ENCODE results near the gene C20orf141. TPM values are rescaled to one million over a fixed set of nuclear protein-coding genes. Genes with fewer than 3 reads are reported as not detected.
"Not testable (repeated sequence)": the region's sequence is repeated elsewhere in the genome, so short reads cannot be mapped to it uniquely, and the experiment has no call there.

The C20orf141 gene
- total RNA-seq, 6 experiments from 2014 or later, result not detected

DNA sequence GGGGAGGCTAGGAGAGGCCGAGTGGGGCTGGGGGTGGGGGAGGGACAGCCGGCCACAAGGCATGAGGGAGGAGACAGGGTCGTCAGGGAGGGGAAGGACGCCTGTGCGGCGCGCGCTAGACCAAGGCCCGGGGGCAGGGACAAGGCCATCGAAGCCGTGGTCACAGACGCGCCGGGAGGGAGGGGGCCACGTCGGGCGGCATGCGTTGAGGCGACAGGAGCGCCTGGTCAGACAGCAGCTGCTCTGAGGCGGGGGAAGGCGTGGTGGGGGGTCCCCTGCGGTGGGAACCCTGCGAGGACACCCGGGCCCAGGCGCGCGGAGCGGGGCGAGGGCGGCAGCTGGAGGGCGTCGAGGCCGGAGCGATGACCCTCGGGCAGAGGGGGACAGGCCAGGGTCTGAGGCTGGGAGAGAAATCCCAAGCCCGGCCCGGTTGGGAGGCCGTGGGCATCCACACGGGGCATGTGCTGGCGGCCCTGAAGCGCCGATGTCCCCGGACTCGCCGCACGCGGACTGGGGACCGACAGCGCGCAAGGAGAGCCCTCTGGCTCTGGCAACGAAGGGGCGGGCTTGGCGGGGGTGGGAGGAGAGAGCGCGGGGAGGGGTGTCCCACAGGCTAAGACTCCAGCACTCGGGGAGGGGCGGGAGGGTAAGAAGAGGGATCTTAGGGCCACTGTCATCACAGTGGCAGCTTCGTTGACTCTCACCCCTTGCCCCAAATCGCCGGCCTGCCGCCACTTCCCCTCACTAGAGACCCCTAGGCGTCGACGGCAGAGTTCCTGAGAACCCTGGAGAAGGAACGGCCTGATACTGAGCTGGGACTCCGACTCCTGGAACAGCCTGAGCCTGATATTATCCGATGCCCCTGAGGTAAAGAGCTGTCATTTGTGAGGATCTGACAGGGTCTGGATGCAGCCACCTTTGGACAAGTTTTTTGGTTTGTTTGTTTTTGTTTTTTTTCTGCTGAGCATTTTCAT lies 6.4 kb downstream of the C20orf141 start:
- H3K27me3 Mint-ChIP-seq (ENCODE audit: insufficient read depth), result peaks cover 3% of the 10 kb centered on the region
- H3K4me3 Mint-ChIP-seq, result no peak overlapping the region
- no peak overlapping the region for H3K27ac Mint-ChIP-seq
- no peak for DNase-seq
- TF ChIP-seq, protein P1, sequence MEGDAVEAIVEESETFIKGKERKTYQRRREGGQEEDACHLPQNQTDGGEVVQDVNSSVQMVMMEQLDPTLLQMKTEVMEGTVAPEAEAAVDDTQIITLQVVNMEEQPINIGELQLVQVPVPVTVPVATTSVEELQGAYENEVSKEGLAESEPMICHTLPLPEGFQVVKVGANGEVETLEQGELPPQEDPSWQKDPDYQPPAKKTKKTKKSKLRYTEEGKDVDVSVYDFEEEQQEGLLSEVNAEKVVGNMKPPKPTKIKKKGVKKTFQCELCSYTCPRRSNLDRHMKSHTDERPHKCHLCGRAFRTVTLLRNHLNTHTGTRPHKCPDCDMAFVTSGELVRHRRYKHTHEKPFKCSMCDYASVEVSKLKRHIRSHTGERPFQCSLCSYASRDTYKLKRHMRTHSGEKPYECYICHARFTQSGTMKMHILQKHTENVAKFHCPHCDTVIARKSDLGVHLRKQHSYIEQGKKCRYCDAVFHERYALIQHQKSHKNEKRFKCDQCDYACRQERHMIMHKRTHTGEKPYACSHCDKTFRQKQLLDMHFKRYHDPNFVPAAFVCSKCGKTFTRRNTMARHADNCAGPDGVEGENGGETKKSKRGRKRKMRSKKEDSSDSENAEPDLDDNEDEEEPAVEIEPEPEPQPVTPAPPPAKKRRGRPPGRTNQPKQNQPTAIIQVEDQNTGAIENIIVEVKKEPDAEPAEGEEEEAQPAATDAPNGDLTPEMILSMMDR (IDR thresholded peaks at IDR 0.05), result no peak
- H3K36me3 Mint-ChIP-seq (ENCODE audit: low read depth), result no peaks in the 10 kb centered on the region
- no peaks in the 10 kb centered on the region for H3K9me3 Mint-ChIP-seq
- H3K4me1 Mint-ChIP-seq (ENCODE audit: low read depth), result peaks cover 24% of the 10 kb centered on the region

DNA sequence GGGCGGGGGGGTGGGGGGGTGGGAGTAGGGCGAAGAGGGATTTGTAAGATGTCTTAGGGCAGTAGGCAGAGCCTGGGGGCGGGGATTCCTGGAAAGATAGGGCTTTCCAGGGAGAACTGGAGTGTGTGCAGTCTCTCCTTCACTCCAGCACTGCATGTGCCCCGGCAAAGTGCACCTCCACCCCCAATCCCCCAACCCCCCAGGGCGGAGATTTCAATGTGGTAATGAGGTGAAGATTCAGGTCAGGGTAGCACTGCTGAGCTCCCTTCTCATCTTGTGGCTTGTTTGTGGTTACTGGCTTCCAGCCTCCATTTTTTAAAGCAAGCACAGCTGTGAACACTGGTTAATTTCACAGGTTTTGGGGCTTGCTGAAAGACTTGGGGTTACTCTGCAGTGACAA lies 7.3 kb downstream of the C20orf141 start:
- Mint-ChIP-seq H3K9me3 (no peaks in the 10 kb centered on the region), H3K4me1 (ENCODE audit: low read depth) (peaks cover 18% of the 10 kb centered on the region), H3K27ac (no peak overlapping the region), H3K4me3 (no peak overlapping the region), H3K36me3 (ENCODE audit: low read depth) (no peaks in the 10 kb centered on the region), H3K27me3 (ENCODE audit: insufficient read depth) (peaks cover 3% of the 10 kb centered on the region)
- TF ChIP-seq, protein P1 (IDR thresholded peaks at IDR 0.05), result no peak
- no peak for DNase-seq

GRCh38 chr20:2825761-2826160 lies 11.0 kb downstream of the C20orf141 start:
- TF ChIP-seq, protein P1 (IDR thresholded peaks at IDR 0.05), result no peak
- no peak for DNase-seq
- Mint-ChIP-seq H3K4me3 (no peak overlapping the region), H3K36me3 (ENCODE audit: low read depth) (no peaks in the 10 kb centered on the region), H3K9me3 (no peaks in the 10 kb centered on the region), H3K27me3 (ENCODE audit: insufficient read depth) (peaks cover 4% of the 10 kb centered on the region), H3K4me1 (ENCODE audit: low read depth) (peaks cover 7% of the 10 kb centered on the region), H3K27ac (no peak overlapping the region)

GRCh38 chr20:2826655-2827054 lies 11.9 kb downstream of the C20orf141 start:
- H3K4me1 Mint-ChIP-seq (ENCODE audit: low read depth), result peaks cover 9% of the 10 kb centered on the region
- DNase-seq, result no peak
- H3K27me3 Mint-ChIP-seq (ENCODE audit: insufficient read depth), result peaks cover 4% of the 10 kb centered on the region
- TF ChIP-seq, protein P1 (IDR thresholded peaks at IDR 0.05), result no peak
- H3K27ac Mint-ChIP-seq, result no peak overlapping the region
- H3K36me3 Mint-ChIP-seq (ENCODE audit: low read depth), result no peaks in the 10 kb centered on the region
- no peak overlapping the region for H3K4me3 Mint-ChIP-seq
- no peaks in the 10 kb centered on the region for H3K9me3 Mint-ChIP-seq

GRCh38 chr20:2829376-2829775 lies 14.6 kb downstream of the C20orf141 start:
- TF ChIP-seq, protein P1 (IDR thresholded peaks at IDR 0.05), result no peak
- no peak for DNase-seq
- Mint-ChIP-seq H3K36me3 (ENCODE audit: low read depth) (no peaks in the 10 kb centered on the region), H3K27ac (no peak overlapping the region), H3K4me3 (no peak overlapping the region), H3K9me3 (no peaks in the 10 kb centered on the region), H3K27me3 (ENCODE audit: insufficient read depth) (peaks cover 4% of the 10 kb centered on the region), H3K4me1 (ENCODE audit: low read depth) (peaks cover 20% of the 10 kb centered on the region)

GRCh38 chr20:2831206-2831605 lies 16.4 kb downstream of the C20orf141 start:
- peaks cover 13% of the 10 kb centered on the region for H3K4me1 Mint-ChIP-seq (ENCODE audit: low read depth)
- not testable (repeated sequence) for H3K9me3 Mint-ChIP-seq; DNase-seq; H3K36me3 Mint-ChIP-seq (ENCODE audit: low read depth); H3K27ac Mint-ChIP-seq; H3K4me3 Mint-ChIP-seq; H3K27me3 Mint-ChIP-seq (ENCODE audit: insufficient read depth)
